HL-60 (cell line): ENCODE results near the gene ANKRD30A.
"Not testable (repeated sequence)": the region's sequence is repeated elsewhere in the genome, so short reads cannot be mapped to it uniquely, and the experiment has no call there.

Experiments used
- CTCF ChIP-seq: IDR thresholded peaks from one replicate; pipeline ENCODE4 v1.5.1; 2011; ENCODE audit warnings: low read length, control low read depth, inconsistent platforms; ENCODE audit not compliant: insufficient read depth
- GABPA ChIP-seq: IDR thresholded peaks from 2 replicates; pipeline ENCODE4 v1.6.1; 2012; ENCODE audit warnings: low read depth
- POLR2AphosphoS5 ChIP-seq: IDR thresholded peaks from 2 replicates; pipeline ENCODE4 v1.6.1; 2012; ENCODE audit warnings: low read depth
- REST ChIP-seq: IDR thresholded peaks from 2 replicates; pipeline ENCODE4 v1.6.1; 2012; ENCODE audit warnings: low read depth; ENCODE audit not compliant: insufficient replicate concordance

GRCh38 chr10:37255837-37256236 is 130.4 kb downstream of the ANKRD30A start:
- TF ChIP-seq CTCF, GABPA, POLR2AphosphoS5, REST: not testable (repeated sequence)
